PFSK-1 (cell line): Measurements from ENCODE around the gene SH3PXD2A.

ENCODE experiments used
- FOXP2 ChIP-seq: optimal IDR thresholded peaks from 2 replicates; pipeline ENCODE3; 2011; ENCODE audit warnings: borderline replicate concordance, control low read depth, inconsistent platforms; ENCODE audit not compliant: insufficient read depth; ENCODE audit errors: extremely low read length, extremely low read depth
- POLR2AphosphoS5 ChIP-seq: IDR thresholded peaks from 2 replicates; pipeline ENCODE4 v1.6.1; 2012; ENCODE audit warnings: low read depth, mild to moderate bottlenecking, control low read depth, low read length, moderate library complexity
- TAF1 ChIP-seq: IDR thresholded peaks from 2 replicates; pipeline ENCODE4 v1.6.1; 2012; ENCODE audit warnings: low read length, control low read depth, borderline replicate concordance; ENCODE audit not compliant: insufficient read depth
- TF ChIP-seq, protein P1 (sequence below), 2 experiments: IDR thresholded peaks; 2 replicates each; pipeline versions ENCODE4 v1.6.1 to v1.8.0; 2011 to 2012; ENCODE audit warnings: low read depth in 2 of 2, low read length in 2 of 2, control low read depth in 1 of 2, inconsistent platforms in 1 of 2, mild to moderate bottlenecking in 1 of 2, moderate library complexity in 1 of 2; ENCODE audit not compliant: insufficient read depth in 1 of 2

DNA sequence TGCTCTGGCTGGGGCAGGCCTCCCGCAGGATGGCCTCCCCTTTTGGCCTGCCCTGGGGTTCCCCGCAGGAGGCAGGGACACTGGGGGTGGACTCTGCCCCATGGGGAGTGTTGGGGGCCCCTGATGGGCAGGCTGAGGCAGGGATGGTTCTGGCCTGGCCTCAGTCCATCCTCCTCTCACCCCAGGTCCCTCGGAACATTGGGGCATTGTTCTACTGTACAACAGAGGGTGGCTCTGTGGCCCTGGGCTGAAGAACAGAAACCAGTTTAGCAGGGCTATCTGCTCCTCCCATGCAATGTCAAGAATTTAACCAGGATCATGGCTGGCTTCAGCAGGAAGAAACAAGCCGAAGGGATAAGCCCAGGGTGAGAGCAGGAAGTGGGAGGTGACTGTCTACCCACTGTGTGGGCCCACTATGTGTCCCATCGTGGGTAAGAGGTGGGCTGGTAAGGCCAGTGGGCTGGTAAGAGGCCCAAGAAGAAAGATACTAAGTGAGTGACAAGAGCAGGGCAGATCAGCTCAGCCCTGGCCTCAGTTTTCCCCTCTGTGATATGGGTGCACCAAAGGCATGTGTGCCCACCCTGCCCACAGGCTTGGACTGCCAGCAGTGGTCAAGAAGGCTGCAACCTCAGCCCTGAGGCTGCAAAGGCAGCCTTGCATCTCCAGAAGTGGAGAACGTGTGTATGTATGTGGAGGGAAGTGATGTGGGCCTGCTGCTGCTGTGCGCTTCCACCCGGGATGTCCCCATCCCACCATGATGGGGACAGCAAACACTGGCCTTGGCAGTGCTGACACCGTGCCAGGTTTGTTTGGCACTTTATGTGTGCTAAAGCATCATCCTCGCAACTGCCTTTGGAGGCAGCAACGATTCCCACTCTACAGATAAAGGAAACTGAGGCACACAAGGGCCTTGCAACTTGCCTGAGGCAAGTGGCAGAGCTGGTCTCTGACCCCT is 138.9 kb downstream of the SH3PXD2A start:
- TF ChIP-seq TAF1 (no peak), POLR2AphosphoS5 (no peak), FOXP2 (no peak)
- TF ChIP-seq, protein P1, sequence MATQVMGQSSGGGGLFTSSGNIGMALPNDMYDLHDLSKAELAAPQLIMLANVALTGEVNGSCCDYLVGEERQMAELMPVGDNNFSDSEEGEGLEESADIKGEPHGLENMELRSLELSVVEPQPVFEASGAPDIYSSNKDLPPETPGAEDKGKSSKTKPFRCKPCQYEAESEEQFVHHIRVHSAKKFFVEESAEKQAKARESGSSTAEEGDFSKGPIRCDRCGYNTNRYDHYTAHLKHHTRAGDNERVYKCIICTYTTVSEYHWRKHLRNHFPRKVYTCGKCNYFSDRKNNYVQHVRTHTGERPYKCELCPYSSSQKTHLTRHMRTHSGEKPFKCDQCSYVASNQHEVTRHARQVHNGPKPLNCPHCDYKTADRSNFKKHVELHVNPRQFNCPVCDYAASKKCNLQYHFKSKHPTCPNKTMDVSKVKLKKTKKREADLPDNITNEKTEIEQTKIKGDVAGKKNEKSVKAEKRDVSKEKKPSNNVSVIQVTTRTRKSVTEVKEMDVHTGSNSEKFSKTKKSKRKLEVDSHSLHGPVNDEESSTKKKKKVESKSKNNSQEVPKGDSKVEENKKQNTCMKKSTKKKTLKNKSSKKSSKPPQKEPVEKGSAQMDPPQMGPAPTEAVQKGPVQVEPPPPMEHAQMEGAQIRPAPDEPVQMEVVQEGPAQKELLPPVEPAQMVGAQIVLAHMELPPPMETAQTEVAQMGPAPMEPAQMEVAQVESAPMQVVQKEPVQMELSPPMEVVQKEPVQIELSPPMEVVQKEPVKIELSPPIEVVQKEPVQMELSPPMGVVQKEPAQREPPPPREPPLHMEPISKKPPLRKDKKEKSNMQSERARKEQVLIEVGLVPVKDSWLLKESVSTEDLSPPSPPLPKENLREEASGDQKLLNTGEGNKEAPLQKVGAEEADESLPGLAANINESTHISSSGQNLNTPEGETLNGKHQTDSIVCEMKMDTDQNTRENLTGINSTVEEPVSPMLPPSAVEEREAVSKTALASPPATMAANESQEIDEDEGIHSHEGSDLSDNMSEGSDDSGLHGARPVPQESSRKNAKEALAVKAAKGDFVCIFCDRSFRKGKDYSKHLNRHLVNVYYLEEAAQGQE (IDR thresholded peaks at IDR 0.05; ENCODE audit: insufficient read depth in 1 of 2, low read depth in 2 of 2, low read length in 2 of 2) = no peak
